Lung (tissue), 12 donors: ENCODE data around the gene ETS2. TPM values are rescaled to one million over a fixed set of nuclear protein-coding genes. Genes with fewer than 3 reads are reported as not detected.

Experiments used
- ATAC-seq: fragments of 200-7000 bp; cut with Tn5 transposase; one replicate; pipeline ENCODE4 v1.9.1; 2020; ENCODE audit warnings: moderate number of reproducible peaks; ENCODE audit not compliant: insufficient read depth, low FRiP score
- DNase-seq, 3 donors: peaks; one replicate each; pipeline ENCODE4 v3.0.0-alpha.2; 2013 to 2017
- H3K27ac ChIP-seq, 2 donors: one replicate each; pipeline ENCODE4 v1.5.1; 2013; ENCODE audit warnings: mild to moderate bottlenecking in 2 of 2, moderate library complexity in 2 of 2, control low read depth in 1 of 2, inconsistent platforms in 1 of 2, low read depth in 1 of 2, low read length in 1 of 2
- H3K27me3 ChIP-seq, 3 donors: one replicate each; pipeline ENCODE4 v1.5.1; 2013; ENCODE audit warnings: low read length in 2 of 3; ENCODE audit not compliant: control insufficient read depth in 3 of 3, insufficient read depth in 3 of 3
- H3K36me3 ChIP-seq, 4 donors: one replicate each; pipeline ENCODE4 v1.5.1; 2013; ENCODE audit warnings: low read length in 4 of 4, mild to moderate bottlenecking in 1 of 4, moderate library complexity in 1 of 4; ENCODE audit not compliant: control insufficient read depth in 4 of 4, insufficient read depth in 4 of 4
- H3K4me1 ChIP-seq, 5 donors: one replicate each; pipeline ENCODE4 v1.5.1; 2013; ENCODE audit warnings: low read length in 5 of 5, mild to moderate bottlenecking in 2 of 5, moderate library complexity in 1 of 5; ENCODE audit not compliant: control insufficient read depth in 5 of 5, insufficient read depth in 5 of 5
- H3K4me3 ChIP-seq: one replicate; pipeline ENCODE4 v1.5.1; 2013; ENCODE audit warnings: mild to moderate bottlenecking, control low read depth, moderate library complexity
- H3K9ac ChIP-seq, 2 donors: one replicate each; pipeline ENCODE4 v1.5.1; 2013; ENCODE audit warnings: low read length in 2 of 2, control low read depth in 1 of 2; ENCODE audit not compliant: insufficient read depth in 1 of 2
- H3K9me3 ChIP-seq, 4 donors: one replicate each; pipeline ENCODE4 v1.5.1; 2013; ENCODE audit warnings: low read length in 3 of 4, mild to moderate bottlenecking in 1 of 4, moderate library complexity in 1 of 4; ENCODE audit not compliant: control insufficient read depth in 4 of 4, insufficient read depth in 3 of 4
- CTCF ChIP-seq: IDR thresholded peaks from 2 replicates; pipeline ENCODE4 v1.5.1; 2012; ENCODE audit warnings: mild to moderate bottlenecking; ENCODE audit errors: control extremely low read depth, extremely low read depth
- WGBS, 2 donors: extraction: QIAGEN DNeasy Blood & Tissue Kit; methylation state at CpG; one replicate each; pipeline ENCODE4 v1.1.7; 2013; 5-methylcytosine and 5-hydroxymethylcytosine counted together
- polyA plus RNA-seq, 2 donors: library from polyadenylated mRNA; stranded (reverse); fragments of 200-250 nt; gene quantifications; one replicate each; pipeline ENCODE4 v1.2.1, GENCODE V29; 2013
- total RNA-seq, 2 donors: library from RNA; depleted of rRNA in 1 of 2; stranded (reverse); fragments of >200 nt in 1 of 2; gene quantifications; one replicate each; pipeline ENCODE4 v1.2.1, GENCODE V29; 2014 to 2021
- donor health status: control.
- donor health status: control.
- donor health status: Bipolar disorder and iron deficiency.
- donor health status: healthy.
- donor health status: DM: yes; HTN: yes; CAD: no.

Gene ETS2
- total and polyA plus RNA-seq, 4 donors = 64.7 to 186 (median 158) TPM

GRCh38 chr21:38858026-38858811 is 52.5 kb downstream of the ETS2 start:
- WGBS, 2 donors = 79% methylated on average over 8 of the region's 8 CpGs
- no peaks in the 10 kb centered on the region for H3K9me3 ChIP-seq
- H3K36me3 ChIP-seq = no peaks in the 10 kb centered on the region
- no peaks in the 10 kb centered on the region for H3K27me3 ChIP-seq
- no peak for ATAC-seq
- no peak overlapping the region for H3K9ac ChIP-seq
- H3K27ac ChIP-seq = no peak overlapping the region
- peaks cover 0 to 9% (median 0%) of the 10 kb centered on the region in 5 donors for H3K4me1 ChIP-seq
- H3K4me3 ChIP-seq = no peak overlapping the region
- TF ChIP-seq CTCF = no peak
- DNase-seq = no peak

- no peak overlapping the region for H3K27ac ChIP-seq
- TF ChIP-seq CTCF = no peak
- WGBS, 2 donors = 93 to 94% methylated on average over 1 of the region's 1 CpG
Observed at GRCh38 chr21:38858812-38859205, 53.1 kb downstream of the ETS2 start.

GRCh38 chr21:38859852-38860251 is 54.1 kb downstream of the ETS2 start:
- ATAC-seq (no peak), DNase-seq (no peak)
- Histone ChIP-seq H3K9ac (no peak overlapping the region), H3K27me3 (no peaks in the 10 kb centered on the region), H3K9me3 (no peaks in the 10 kb centered on the region), H3K36me3 (no peaks in the 10 kb centered on the region), H3K27ac (no peak overlapping the region), H3K4me3 (no peak overlapping the region), H3K4me1 (peaks cover 0 to 9% (median 0%) of the 10 kb centered on the region in 5 donors)
- no peak for TF ChIP-seq CTCF
- WGBS, 2 donors = 83 to 100% methylated on average over 5 of the region's 5 CpGs

More at GRCh38 chr21:38858812-38859205, 53.1 kb downstream of the ETS2 start:
- DNase-seq (no peak), ATAC-seq (no peak)
- Histone ChIP-seq H3K9me3 (no peaks in the 10 kb centered on the region), H3K36me3 (no peaks in the 10 kb centered on the region), H3K27me3 (no peaks in the 10 kb centered on the region), H3K4me1 (peaks cover 0 to 9% (median 0%) of the 10 kb centered on the region in 5 donors), H3K4me3 (no peak overlapping the region), H3K9ac (no peak overlapping the region)
